ENCODE measurements around the gene LAMP5.

The LAMP5 gene

GRCh38 chr20:9501473-9501872 lies 12.9 kb upstream of the LAMP5 start:
- no peak for DNase-seq

DNA sequence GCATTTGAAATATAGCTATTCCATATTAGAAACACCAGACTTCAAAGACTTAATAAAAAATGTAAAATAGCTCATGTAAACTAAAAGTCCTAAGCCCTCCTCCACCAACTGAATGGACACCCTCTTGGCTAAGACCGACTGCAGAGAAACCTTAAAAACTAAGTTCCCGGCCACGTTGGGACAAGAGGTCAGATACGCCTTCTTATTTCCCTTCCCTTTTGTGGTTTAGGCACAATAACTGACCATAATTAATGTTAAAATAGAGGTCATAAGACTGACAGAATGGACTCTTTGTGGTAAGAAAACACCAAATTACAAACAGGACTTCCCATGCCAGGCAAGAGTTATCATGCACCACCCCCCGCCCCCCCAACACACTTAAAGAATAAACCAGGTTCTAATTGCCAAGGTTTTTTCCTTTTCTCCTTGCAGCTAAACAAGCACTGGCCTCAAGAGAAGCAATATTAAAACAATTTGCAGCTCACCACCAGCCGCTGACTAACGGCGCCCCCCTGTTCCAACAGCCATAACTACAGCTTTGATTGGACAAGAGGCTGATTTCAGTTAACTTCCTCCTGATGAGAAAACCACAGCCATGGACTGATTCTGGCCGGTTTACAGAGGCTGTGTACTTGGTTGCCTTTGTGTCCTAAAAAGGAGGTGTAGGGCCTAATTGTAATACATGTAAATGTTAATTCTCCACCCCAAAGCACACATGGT lies 10.7 kb upstream of the LAMP5 start:
- DNase-seq: no peak

DNA sequence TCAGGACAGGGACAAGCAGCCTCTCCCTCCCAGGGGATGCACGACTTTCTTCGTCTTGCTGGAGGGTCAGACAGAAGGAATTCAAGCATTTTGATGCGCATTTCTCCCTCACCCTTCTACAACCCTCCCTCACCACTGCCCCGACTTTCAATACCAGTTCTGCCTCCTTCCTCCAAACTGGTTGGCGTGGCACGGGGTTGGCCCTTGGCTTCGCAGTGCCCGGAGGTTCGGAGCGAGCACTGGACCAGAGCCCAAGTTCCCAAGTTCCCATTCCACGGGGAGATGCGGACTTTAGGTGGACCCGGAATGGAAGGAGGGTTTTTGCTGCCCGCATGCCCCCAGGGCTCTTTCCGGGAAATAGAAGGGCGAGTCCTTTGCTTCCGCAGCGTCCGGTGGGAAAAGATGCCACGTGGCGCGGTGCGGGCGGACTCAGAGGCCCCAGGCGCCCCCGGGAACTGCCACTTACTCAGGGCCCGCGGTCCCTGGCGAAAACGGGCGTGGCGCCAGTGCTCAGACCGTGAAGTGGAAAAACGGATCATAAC lies 8.0 kb upstream of the LAMP5 start:
- DNase-seq: no peak

GRCh38 chr20:9506964-9507369 lies 7.4 kb upstream of the LAMP5 start:
- no peak for DNase-seq

DNA sequence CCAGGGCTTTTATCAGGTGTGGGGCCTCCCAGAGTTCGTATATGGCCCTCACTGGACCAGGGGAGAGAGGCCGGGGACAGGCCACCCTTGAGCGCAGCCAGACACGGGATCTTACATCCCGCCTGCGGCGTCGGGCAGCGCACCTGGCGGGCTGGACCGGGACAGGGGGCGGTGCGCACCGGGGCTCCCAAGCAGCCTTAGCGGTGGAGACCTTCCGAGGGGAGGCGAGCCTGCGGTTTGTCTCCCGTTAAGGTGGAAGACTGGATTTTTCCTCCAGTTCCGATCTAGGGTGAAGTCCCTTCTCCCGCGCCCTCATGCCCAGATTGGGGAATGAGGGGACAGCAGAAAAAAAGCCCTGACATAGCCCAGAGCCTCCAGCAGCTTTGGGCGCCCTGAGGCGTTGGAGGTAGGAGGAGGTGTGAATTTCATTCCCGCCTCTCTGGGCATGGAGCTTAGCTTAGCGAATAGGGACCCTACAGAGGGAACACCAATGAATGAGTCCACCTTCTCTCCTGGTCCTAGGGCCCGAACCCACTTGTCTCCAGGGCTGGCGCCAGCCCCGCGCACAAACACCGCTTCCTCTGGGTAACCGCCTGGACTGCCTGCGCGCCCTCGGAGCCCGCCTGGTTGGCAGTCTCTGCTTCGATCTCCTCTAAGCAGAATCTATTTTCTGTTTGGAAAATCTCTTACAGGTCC lies 6.7 kb upstream of the LAMP5 start:
- no peak for DNase-seq

- no peak for DNase-seq
Observed at GRCh38 chr20:9508240-9508661, 6.1 kb upstream of the LAMP5 start.

DNA sequence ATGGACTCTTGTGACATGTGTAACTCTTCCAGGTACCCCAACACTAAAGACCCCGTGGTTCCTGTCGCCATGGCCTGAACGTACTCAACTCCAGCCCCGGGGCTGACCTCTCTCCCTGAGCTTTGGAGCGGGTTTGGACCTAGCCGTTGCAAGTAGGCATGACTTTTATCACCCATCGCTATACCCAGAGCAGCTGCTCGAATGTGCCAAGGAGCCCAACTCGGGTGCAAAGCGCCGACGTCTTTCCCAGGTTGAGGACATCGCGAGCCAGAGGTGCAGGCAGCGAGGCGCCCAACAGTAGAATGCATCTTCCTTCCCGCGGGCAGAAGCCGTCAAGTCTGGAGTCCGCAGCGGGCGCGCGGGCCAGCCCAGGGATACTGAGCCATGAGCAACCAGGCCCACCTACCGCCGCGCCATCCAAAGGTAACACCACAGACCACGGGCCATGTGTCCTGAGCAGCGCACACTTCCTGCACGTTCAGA lies 5.7 kb upstream of the LAMP5 start:
- no peak for DNase-seq

DNA sequence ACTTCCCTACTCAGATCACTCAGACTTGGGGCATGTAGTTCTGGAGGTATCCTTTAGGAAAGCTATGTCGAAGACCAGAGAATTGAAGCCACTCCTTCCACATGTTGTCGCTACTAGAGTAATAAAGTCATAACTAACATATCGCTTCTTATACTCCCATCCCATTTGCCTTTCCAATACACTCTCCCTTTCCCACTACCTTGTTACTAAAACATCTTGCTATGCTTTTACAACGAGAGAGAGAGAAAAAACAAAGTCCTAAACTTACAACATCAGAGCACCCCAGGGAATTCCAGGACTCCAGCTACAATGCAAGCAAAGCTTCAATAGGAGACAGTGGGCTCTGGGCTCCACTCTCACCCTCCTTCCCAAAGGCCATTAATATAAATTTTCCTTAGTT lies 5.1 kb upstream of the LAMP5 start:
- no peak for DNase-seq

DNA sequence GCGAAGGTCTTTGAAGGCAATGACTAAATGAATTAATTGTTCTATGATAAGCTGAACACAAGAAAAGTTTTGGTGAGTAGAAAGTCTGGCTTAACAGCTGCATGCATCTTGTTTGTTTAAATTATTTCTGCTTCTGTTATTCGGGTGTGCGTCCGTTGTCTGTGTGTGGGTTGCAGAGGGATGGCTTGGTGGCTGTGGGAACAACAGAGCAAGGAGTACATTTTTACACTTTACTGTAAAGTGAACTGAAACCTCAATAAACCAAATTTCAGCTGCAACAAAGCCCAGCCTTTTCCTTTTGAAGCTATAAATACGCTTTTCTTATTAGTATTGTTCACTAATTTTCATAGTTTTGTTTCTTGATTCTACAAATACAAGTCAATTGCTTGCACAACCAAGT lies 3.5 kb upstream of the LAMP5 start:
- no peak for DNase-seq

GRCh38 chr20:9514072-9514460 lies 324 bp upstream of the LAMP5 start:
- no peak for DNase-seq

GRCh38 chr20:9515214-9515585 lies 810 bp downstream of the LAMP5 start:
- DNase-seq: no peak

GRCh38 chr20:9515741-9516233 lies 1.4 kb downstream of the LAMP5 start:
- DNase-seq: no peak

DNA sequence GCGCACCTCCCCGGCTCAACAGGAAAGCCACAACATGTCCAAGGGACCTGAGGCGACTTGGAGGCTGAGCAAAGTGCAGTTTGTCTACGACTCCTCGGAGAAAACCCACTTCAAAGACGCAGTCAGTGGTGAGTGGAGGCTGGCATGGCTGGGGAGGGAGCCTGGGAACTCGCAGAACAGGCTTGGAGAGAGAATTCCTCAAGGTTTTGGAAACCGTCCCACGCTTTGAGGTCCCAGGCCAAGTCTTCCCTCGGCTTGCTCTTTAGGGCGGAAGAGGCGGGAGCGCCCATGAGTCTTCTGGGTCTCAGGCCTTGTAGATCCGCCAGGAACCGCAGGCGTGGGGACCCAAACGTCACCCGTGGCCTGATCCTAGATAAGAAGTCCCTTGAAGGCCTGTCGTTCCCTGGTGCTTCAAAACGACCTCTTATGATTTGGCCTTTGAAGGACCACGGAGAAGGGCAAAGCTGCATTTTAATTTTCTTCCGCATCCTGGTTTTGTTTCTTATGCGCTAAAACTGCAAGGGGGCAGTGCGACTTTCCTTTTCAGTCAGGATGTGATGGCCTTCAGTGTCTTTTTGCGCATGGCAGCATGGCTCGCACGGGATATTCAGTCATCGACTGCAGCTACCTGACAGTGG lies 2.0 kb downstream of the LAMP5 start:
- DNase-seq: no peak

DNA sequence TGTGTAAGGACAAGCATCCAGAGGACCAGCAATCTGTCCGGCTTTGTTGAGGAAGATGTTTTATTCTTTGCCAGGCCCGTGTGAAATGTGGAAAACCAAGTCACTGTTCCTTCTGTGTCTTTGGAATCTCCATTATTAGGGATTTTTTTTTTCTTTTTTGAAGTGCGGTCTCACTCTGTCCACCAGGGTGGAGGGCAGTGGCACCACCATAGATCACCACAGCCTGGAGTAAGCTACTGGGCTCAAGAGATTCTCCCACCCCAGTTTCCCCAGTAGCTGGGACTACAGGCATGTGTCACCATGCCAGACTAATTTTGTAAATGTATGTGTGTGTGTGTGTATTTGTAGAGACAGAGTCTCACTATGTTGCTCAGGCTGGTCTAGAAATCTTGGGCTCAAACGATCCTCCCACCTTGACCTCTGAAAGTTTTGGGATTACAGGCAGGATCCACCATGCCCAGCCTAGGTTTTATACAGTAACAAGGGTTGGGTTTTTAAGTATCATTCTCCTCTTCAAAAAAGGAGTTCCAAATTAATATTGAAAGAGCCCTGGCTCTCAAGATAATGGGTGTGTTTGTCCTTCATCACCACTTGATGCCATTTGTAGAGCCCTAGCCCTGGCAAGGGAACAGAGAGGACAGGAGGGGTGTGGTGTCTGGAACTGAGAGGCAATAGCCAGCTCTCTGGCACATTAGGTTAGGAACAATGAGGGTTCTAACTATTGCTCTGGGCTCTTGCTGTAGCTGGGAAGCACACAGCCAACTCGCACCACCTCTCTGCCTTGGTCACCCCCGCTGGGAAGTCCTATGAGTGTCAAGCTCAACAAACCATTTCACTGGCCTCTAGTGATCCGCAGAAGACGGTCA lies 3.1 kb downstream of the LAMP5 start:
- no peak for DNase-seq

GRCh38 chr20:9518576-9519175 lies 4.3 kb downstream of the LAMP5 start:
- no peak for DNase-seq

- no peak for DNase-seq
Observed at GRCh38 chr20:9520086-9520485, 5.7 kb downstream of the LAMP5 start.

DNA sequence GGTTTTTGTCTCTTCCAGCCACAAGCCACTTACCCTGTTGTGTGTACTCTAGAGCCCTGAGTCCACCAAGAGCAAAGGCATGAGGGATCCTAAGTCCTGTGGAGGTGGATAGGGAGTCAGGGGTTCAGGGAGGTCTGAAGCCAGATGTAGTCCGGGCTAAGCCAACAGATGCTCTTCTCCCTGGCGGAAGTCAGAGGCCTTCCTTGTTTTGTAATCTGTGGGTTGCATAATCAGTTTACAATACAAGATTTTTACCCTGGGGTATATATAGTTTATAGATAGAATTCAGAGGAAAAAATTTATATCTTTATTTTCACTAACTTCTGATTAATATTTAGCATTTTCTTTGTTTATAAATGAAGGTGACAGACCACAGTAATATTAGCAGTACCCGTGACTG lies 9.2 kb downstream of the LAMP5 start:
- no peak for DNase-seq

DNA sequence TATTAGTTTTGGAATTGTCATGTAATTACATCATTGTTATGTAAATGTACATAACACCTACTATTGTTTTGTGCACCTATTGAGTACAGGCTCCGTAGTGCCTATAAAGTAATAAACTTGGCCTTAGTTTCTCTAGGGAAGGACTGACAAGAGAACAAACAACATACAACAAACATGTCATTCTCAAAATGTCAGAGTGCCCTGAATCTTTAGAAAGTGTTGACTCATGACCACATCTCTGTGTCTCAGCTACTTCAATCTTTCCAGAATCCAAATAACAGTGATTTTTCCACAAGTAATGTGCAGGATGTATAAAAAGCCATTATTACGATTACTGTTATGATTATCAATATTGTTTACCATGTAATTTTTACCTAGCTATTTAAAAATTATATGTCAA lies 17.2 kb downstream of the LAMP5 start:
- no peak for DNase-seq

GRCh38 chr20:9532069-9532838 lies 17.9 kb downstream of the LAMP5 start:
- no peak for DNase-seq

GRCh38 chr20:9534025-9534424 lies 19.6 kb downstream of the LAMP5 start:
- no peak for DNase-seq

- no peak for DNase-seq
Observed at GRCh38 chr20:9535449-9535848, 21.1 kb downstream of the LAMP5 start.

All from stimulated activated CD4-positive, alpha-beta T cell treated with anti-CD3 and anti-CD28 coated beads, Interleukin-15, amount 100 ng/mL, for 24 hours (primary cell).